GM12874 (cell line): ENCODE data around the gene MAN2B1.

Experiments
- CTCF ChIP-seq: IDR thresholded peaks from 2 replicates; pipeline ENCODE4 v1.5.1; 2011; ENCODE audit warnings: low read depth, mild to moderate bottlenecking, control low read depth, low read length, moderate library complexity; ENCODE audit not compliant: insufficient read depth

MAN2B1 gene

GRCh38 chr19:12638611-12639182 is 27.8 kb downstream of the MAN2B1 start:
- TF ChIP-seq CTCF, result no peak

DNA sequence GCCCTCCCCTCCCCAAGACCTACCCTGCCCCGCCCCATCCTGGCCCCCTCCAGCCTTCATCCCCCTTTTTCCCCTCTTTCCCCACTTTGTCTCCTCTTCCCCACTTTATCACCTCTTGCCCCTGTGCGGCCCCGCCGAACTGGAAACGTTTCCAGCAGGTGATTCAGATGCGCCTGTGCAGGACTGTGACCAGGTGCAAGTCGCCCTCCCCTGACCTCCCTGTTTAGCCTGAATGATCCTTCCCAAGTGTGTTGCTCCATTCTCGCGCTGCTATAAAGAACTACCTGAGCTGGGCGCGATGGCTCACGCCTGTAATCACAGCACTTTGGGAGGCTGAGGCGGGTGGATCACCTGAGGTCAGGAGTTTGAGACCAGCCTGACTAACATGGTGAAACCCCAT is 29.9 kb downstream of the MAN2B1 start:
- TF ChIP-seq CTCF, result no peak

GRCh38 chr19:12629215-12629614 is 37.3 kb downstream of the MAN2B1 start:
- no peak for TF ChIP-seq CTCF

GRCh38 chr19:12628040-12629022 is 38.2 kb downstream of the MAN2B1 start:
- no peak for TF ChIP-seq CTCF

- TF ChIP-seq CTCF, result no peak
Observed at GRCh38 chr19:12626958-12627357, 39.6 kb downstream of the MAN2B1 start.

- TF ChIP-seq CTCF, result no peak
Observed at GRCh38 chr19:12623361-12624031, 43.0 kb downstream of the MAN2B1 start.

- no peak for TF ChIP-seq CTCF
Observed at GRCh38 chr19:12617646-12618045, 48.9 kb downstream of the MAN2B1 start.
